Astrocyte of the cerebellum (primary cell): ENCODE measurements around the gene AMIGO3.
"Not testable (repeated sequence)": the region's sequence is repeated elsewhere in the genome, so short reads cannot be mapped to it uniquely, and the experiment has no call there.

ENCODE experiments used
- DNase-seq: peaks from one replicate; pipeline ENCODE4 v3.0.0-alpha.2; 2011; ENCODE audit warnings: low read depth
- H3K4me3 ChIP-seq: 2 replicates; pipeline ENCODE4 v1.5.1; 2011; ENCODE audit warnings: mild to moderate bottlenecking, low read depth, low read length, moderate library complexity
- CTCF ChIP-seq: IDR thresholded peaks from 2 replicates; pipeline ENCODE4 v1.5.1; 2012; ENCODE audit warnings: low read length, low read depth, moderate library complexity, mild to moderate bottlenecking; ENCODE audit errors: missing control alignments
- in situ Hi-C: cut with HindIII; loops from 2 replicates; pipeline ENCODE4 v1.10.0; 2017; ENCODE audit warnings: low sequenced_read_pairs

Gene AMIGO3

DNA sequence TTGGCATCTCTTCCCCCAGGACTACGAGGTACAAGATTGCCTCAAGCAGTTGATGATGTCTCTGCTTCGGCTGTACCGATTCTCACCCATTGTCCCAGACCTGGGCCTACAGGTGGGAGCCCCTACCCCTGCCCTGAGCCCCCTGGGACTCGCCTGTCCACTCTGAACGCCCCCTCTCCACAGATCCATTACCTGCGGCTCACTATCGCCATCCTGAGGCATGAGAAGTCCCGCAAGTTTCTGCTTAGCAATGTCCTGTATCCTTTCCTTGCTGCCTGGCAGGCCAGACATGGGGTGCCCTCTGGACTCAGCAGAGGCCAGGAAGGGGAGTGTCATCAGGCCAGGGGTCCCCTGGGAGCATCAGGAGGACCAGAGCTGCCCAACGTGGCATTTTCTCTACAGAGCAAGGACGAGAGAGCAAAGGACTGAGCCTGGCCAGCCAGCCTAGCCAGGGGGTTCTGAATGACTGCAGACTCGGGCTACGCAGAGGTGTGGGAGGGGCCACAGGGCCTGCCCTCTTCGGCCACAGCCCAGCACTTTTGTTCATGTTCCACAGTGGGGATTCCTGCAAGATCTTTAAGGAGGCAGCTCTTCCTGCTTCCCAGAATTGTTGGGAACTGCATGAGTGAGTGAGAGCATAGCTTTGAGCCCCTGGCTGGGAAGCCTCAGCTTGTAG is 18.9 kb downstream of the AMIGO3 start:
- no peak for TF ChIP-seq CTCF
- no peak overlapping the region for H3K4me3 ChIP-seq
- in situ Hi-C loops: no loop called here
- no peak for DNase-seq

DNA sequence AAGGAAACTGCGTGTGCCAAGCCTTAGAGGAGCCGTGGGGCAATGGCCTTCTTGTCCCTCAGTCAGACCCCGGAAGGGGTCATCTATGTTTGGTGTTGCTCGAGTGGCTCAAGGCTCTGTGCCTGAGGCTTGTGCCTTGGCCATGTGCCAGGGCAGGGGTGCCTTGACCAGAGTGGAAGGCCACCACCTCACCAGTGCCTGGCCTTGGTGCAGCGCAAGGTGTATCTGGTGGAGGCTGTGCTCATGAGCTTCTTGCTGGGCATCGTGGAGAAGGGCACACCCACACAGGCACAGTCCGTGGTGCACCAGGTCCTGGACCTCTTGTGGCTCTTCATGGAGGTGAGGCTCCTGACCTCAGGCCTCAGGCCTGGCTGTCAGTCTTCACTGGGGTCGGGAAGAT is 19.5 kb downstream of the AMIGO3 start:
- no peak for DNase-seq
- in situ Hi-C loops: no loop called here
- no peak for TF ChIP-seq CTCF
- H3K4me3 ChIP-seq: no peak overlapping the region

- no peak overlapping the region for H3K4me3 ChIP-seq
- in situ Hi-C loops: no loop called here
- TF ChIP-seq CTCF: no peak
- DNase-seq: no peak
Observed at GRCh38 chr3:49699281-49699979, 20.1 kb downstream of the AMIGO3 start.

- in situ Hi-C loops: not testable (repeated sequence)
Observed at GRCh38 chr3:49695350-49696015, 24.0 kb downstream of the AMIGO3 start.

GRCh38 chr3:49694409-49695070 is 24.9 kb downstream of the AMIGO3 start:
- in situ Hi-C loops, DNase-seq, H3K4me3 ChIP-seq: not testable (repeated sequence)

More at GRCh38 chr3:49695350-49696015, 24.0 kb downstream of the AMIGO3 start:
- not testable (repeated sequence) for H3K4me3 ChIP-seq, DNase-seq

DNA sequence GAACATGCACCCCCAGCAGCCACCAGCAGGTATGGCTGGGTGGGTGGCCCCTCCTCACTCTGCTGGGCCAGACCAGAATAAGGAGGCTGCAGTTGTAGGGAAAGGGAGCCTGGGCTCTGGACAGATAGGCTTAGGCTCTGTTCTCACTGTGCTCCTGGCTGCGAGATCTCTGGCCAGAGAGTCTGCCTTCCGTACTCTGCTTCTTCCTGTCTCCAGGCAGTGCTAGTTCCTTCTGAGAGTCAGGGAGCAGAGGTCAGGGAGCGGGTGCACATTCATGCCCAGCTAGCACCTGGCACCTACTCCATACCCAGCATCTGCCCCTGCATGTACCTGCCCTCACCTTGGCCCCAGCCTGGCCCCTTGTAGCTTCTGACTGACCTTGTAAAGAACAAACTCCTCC is 28.0 kb downstream of the AMIGO3 start:
- H3K4me3 ChIP-seq, DNase-seq, in situ Hi-C loops: not testable (repeated sequence)

DNA sequence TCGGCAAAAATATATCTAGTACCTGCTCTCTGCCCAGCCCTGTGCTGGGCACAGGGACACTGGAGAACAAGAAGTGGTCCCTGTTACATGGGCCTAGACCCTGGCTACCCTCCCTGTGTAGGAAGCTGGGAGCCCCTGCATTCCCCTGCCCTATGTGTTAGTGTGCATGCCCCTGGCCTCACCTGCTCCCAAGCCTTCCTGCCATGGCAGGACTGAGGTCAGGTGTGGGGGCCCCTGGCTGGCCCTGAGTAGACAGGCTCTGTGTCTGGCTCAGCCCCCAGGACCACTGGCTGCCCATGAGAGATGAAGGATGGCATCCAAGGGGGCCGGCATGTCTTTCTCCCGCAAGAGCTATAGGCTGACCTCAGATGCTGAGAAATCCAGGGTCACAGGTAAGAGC is 28.6 kb downstream of the AMIGO3 start:
- in situ Hi-C loops, DNase-seq, H3K4me3 ChIP-seq: not testable (repeated sequence)

GRCh38 chr3:49689908-49690624 is 29.4 kb downstream of the AMIGO3 start:
- DNase-seq, in situ Hi-C loops: not testable (repeated sequence)

More at GRCh38 chr3:49689908-49690624, 29.4 kb downstream of the AMIGO3 start:
- H3K4me3 ChIP-seq: peak overlapping the region; percentile 95
